GM12878 (cell line): ENCODE measurements around the gene HEATR3.

Experiments
- CREM ChIP-seq: IDR thresholded peaks from 2 replicates; pipeline ENCODE4 v1.6.1; 2014; ENCODE audit warnings: antibody characterized with exemption, low read depth
- CTCF ChIP-seq, 3 experiments: IDR thresholded peaks in 2 of 3; conservative IDR thresholded peaks in 1 of 3; 2 replicates each; pipeline ENCODE4 v1.5.1; 2011; ENCODE audit warnings: low read depth in 3 of 3, low read length in 3 of 3, mild to moderate bottlenecking in 3 of 3, control low read depth in 2 of 3, moderate library complexity in 2 of 3, inconsistent platforms in 1 of 3, mixed read lengths in 1 of 3; ENCODE audit not compliant: control insufficient read depth in 2 of 3, insufficient read depth in 1 of 3; ENCODE audit errors: extremely low read depth in 1 of 3
- JUND ChIP-seq: IDR thresholded peaks from 2 replicates; pipeline ENCODE4 v1.6.1; 2012; ENCODE audit warnings: low read depth, mild to moderate bottlenecking, low read length, improper control_type of control experiment, moderate library complexity
- RFX5 ChIP-seq: IDR thresholded peaks from 2 replicates; pipeline ENCODE4 v1.6.1; 2011; ENCODE audit warnings: low read depth, low read length, improper control_type of control experiment
- SMC3 ChIP-seq: IDR thresholded peaks from 2 replicates; pipeline ENCODE4 v1.6.1; 2011; ENCODE audit warnings: low read length, improper control_type of control experiment, borderline replicate concordance
- ZNF687 ChIP-seq: fragments of 450-650 bp; IDR thresholded peaks from 2 replicates; pipeline ENCODE4 v1.6.1; 2017; ENCODE audit warnings: mild to moderate bottlenecking, moderate library complexity

DNA sequence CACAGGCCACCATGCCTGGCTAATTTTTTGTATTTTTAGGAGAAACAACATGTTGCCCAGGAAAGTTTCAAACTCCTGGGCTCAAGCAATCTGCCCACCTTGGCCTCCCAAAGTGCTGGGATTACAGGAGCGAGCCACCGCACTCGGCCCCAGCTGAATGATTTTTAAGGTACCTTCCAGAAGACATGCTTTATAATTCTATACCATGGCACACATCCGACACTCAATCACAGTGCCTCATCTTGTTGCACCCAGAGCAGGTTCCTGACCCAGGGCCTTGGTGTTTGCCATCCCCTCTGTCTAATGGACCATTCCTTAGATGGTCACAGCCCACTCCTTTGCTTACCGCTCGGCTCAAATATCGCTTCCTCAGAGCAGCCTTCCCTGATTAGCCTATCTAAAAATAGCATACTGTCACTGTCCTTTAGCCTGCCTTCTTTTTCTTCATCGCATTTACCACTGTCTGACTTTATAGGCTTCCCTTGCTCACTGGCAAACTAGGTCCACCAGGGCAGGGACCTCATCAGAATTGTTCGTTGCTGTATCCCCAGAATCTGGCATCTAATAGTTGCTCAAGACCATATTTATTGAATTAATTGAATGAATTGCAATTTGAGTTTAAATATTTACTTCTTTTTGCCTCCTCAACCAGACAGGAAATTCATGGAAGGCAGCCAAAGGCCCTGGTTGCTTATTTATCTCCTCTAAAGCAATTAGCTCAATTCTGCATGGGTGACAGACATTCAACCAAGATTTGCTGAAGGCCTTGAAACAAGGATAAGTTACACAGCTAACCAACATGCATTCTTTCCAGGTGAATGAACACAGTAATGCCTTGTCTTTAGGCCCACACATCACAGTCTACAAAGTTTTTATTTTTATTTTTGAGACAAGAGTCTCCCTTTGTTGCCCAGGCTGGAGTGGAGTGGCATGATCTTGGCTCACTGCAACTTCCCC, 81.0 kb downstream of the HEATR3 start:
- no peak for TF ChIP-seq CREM
- TF ChIP-seq JUND = no peak
- TF ChIP-seq CTCF (IDR thresholded peaks at IDR 0.05 in 2 of 3, conservative IDR thresholded peaks at IDR 0.05 in 1 of 3; ENCODE audit: control insufficient read depth in 2 of 3, extremely low read depth in 1 of 3, insufficient read depth in 1 of 3, low read depth in 3 of 3, low read length in 3 of 3) = no peak
- TF ChIP-seq SMC3 = no peak
- no peak for TF ChIP-seq ZNF687
- TF ChIP-seq RFX5 = no peak
